ENCODE results near the gene CFAP410.
"Not testable (repeated sequence)": the region's sequence is repeated elsewhere in the genome, so short reads cannot be mapped to it uniquely, and the experiment has no call there.

The CFAP410 gene

GRCh38 chr21:44363278-44363677 is 24.1 kb upstream of the CFAP410 start:
- H3K4me3 ChIP-seq (ENCODE audit: low read depth, low read length) = no peak overlapping the region
- DNase-seq (ENCODE audit: low read depth) = no peak
- TF ChIP-seq CTCF (IDR thresholded peaks at IDR 0.05; ENCODE audit: low read depth, low read length) = no peak
- no peak for TF ChIP-seq MYC (IDR thresholded peaks at IDR 0.05; ENCODE audit: low read depth, low read length)
- TF ChIP-seq MAX (IDR thresholded peaks at IDR 0.05; ENCODE audit: low read depth, low read length) = no peak
- no peak for TF ChIP-seq POLR2A (IDR thresholded peaks at IDR 0.05; ENCODE audit: extremely low read depth, insufficient read length)

- DNase-seq (ENCODE audit: low read depth); H3K4me3 ChIP-seq (ENCODE audit: low read depth, low read length): not testable (repeated sequence)
These were observed 22.7 kb upstream of the CFAP410 start for GRCh38 chr21:44361903-44362302.

- no peak overlapping the region for H3K4me3 ChIP-seq (ENCODE audit: low read depth, low read length)
- TF ChIP-seq POLR2A (IDR thresholded peaks at IDR 0.05; ENCODE audit: extremely low read depth, insufficient read length) (no peak), MYC (IDR thresholded peaks at IDR 0.05; ENCODE audit: low read depth, low read length) (no peak), CTCF (IDR thresholded peaks at IDR 0.05; ENCODE audit: low read depth, low read length) (no peak), MAX (IDR thresholded peaks at IDR 0.05; ENCODE audit: low read depth, low read length) (no peak)
- peak; percentile 80 for DNase-seq (ENCODE audit: low read depth)
These were observed 21.0 kb upstream of the CFAP410 start for GRCh38 chr21:44360159-44360558.

- TF ChIP-seq MYC (IDR thresholded peaks at IDR 0.05; ENCODE audit: low read depth, low read length) (no peak), CTCF (IDR thresholded peaks at IDR 0.05; ENCODE audit: low read depth, low read length) (no peak)
- DNase-seq (ENCODE audit: low read depth) = no peak
- no peak overlapping the region for H3K4me3 ChIP-seq (ENCODE audit: low read depth, low read length)
These were observed 20.2 kb upstream of the CFAP410 start for GRCh38 chr21:44359396-44359795.

- no peak for DNase-seq (ENCODE audit: low read depth)
These were observed 18.1 kb upstream of the CFAP410 start for GRCh38 chr21:44357064-44357837.

GRCh38 chr21:44356636-44357035 is 17.4 kb upstream of the CFAP410 start:
- TF ChIP-seq CTCF (IDR thresholded peaks at IDR 0.05; ENCODE audit: low read depth, low read length) (no peak), MAX (IDR thresholded peaks at IDR 0.05; ENCODE audit: low read depth, low read length) (no peak), POLR2A (IDR thresholded peaks at IDR 0.05; ENCODE audit: extremely low read depth, insufficient read length) (no peak)
- no peak overlapping the region for H3K4me3 ChIP-seq (ENCODE audit: low read depth, low read length)
- DNase-seq (ENCODE audit: low read depth) = no peak

More at GRCh38 chr21:44357064-44357837, 18.1 kb upstream of the CFAP410 start:
- no peak for TF ChIP-seq MAX (IDR thresholded peaks at IDR 0.05; ENCODE audit: low read depth, low read length)
- no peak for TF ChIP-seq CTCF (IDR thresholded peaks at IDR 0.05; ENCODE audit: low read depth, low read length)
- no peak for TF ChIP-seq MYC (IDR thresholded peaks at IDR 0.05; ENCODE audit: low read depth, low read length)
- TF ChIP-seq POLR2A (IDR thresholded peaks at IDR 0.05; ENCODE audit: extremely low read depth, insufficient read length) = no peak
- H3K4me3 ChIP-seq (ENCODE audit: low read depth, low read length) = no peak overlapping the region
